GM21367 (cell line): Measurements from ENCODE around the gene FFAR4.

Experiments used
- ATAC-seq: cut with Tn5 transposase; IDR thresholded peaks from one replicate; pipeline ENCODE4 v1.9.1; 2021; ENCODE audit not compliant: unreplicated experiment

Gene FFAR4

DNA sequence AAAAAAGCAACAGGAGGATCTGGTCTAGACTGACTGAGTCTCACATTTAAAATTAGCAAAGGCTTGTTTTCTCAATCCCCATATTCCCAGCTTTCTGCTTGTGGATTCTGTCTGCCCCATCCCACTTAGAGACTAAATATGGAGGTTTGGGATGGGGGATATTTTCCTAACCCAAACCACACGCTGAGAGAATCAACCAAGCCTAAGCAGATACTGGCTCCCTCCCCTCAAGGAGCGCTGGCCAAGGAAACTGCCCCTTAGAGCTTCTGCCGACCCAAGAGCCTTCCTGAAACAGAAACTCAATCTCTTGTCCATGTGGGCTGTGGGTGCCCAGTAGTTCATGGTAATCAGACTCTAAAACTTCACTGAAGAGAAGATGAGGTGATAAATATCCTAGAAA, 3.9 kb downstream of the FFAR4 start:
- no peak for ATAC-seq

DNA sequence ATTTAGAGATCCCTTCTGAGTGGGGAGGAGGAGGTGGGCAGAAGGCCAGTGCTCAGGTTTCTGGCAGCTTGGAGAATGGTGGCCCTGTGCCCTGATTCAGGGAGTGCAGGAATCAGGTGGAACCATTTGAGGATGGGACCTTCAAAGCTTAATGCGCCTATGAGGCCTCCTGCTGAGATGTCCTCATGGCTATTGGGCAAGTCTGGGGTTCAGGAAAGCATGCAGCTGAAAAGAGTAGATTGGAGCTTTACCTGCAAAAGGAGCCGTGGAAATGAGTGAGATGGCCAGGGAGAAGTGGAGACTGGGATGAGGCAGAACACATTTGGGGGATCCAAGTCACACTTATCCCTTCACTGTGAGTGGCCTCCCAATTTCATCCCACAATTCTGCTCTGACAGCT, 6.1 kb downstream of the FFAR4 start:
- ATAC-seq, result no peak

DNA sequence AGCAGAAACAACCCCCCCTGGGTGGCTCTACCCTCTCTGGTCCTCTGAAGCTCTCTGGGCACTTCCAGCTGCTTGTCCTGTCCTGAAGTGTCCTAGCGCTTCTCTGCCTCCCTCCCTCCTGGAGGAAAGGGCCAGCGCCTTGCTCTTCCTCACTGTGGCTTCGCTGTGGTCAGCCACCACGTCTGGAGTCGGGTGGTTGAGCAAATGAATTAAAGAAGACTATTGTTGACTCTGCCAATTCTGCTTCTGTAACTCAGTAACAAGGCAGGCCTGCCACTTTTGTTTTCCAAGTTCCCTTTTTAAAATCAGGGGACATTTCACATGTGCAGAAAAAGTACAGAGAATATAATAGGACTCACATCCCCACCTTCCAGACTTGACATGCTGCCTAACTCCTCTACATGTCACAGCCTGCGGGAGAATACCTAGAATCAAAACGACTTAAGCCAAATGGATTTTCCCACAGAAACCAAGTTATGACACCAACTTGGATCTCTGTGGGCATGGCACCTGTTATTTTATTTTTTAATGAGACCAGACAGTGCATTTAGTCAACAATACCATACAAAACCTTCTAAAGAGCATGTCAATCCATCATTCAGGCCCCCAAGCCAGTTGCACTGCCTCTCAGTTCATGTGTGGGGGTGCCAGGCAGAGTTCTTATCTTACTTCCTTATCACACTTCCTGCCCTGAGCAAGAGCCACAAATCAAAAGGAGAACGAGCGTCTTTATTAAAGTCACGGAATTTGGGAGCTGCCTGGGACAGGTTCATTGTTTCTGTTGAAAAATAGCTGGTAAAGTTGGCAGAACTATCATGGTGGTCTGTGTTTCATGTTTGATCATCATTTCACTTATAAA, 6.8 kb downstream of the FFAR4 start:
- no peak for ATAC-seq

DNA sequence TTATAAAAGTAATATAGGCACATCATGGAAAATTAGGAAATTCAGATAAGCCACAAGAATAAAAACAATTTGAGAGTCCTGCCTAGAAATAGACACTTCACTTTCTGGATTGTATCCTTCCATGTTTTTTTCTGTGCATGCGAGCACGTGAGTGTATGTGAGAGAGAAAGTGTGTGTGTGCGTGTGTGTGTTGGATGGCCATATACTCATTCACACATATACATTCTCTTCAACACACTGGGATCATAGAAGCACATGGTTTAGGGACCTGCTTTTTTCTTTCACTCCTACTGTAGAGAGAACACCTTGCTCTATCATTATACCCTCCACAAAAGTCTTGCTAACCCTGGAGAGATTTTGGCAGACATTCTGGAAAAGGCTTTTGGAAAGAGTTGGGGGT, 7.5 kb downstream of the FFAR4 start:
- no peak for ATAC-seq

DNA sequence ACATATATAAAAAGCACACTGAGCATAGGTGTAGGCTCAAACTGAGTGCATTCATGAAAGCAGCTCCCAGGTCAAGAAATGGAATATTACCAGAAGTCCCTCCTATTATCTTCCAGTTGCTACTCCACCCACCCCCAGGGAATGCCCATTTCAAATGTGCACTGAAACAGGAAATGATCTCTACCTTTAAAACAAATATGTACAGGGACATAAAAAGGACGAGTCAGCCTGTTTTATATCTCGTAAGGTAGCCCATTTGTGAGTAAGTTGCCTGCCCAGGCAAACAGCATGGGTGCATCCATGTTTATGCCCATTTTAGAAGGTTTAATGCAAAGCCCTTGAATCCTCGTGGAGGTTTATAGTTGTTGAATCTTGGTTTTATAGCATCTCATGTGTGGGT, 10.4 kb downstream of the FFAR4 start:
- ATAC-seq, result no peak

DNA sequence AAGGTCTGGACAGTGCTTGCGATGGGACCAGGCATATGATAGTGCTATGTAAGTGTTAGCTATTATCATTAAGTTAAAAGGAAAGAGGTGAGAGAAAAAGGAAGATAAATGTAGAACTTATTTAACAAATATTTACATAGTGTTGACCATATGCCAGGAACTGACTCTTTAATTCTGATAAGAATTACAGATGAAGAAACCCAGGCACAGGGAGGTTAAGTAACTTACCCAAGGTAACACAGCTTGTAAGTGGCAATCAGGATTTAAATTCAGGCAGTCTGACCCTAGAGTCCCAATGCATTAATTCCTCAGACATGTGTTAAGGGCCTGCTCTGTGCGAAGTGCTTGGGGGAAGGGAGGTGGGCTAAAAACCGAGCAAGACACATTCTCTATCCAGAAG, 11.1 kb downstream of the FFAR4 start:
- no peak for ATAC-seq

DNA sequence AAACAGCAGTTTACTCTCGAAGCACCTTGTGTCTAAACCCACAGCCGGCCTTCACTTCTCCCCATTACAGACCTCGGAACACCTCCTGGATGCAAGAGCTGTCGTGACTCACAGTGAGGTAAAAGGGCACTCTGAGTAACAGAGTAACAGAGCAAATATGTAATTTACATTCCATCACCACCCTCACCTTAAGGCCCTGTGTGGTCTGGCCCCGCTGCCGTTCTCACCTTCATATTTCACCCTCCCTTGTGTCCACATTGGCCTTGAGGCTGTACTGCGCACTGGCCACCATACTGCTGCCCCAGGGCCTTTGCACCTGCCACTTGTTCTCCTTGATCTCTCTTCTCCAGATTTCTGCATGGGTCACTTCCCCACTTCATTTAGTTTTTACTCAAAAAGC, 12.6 kb downstream of the FFAR4 start:
- no peak for ATAC-seq

DNA sequence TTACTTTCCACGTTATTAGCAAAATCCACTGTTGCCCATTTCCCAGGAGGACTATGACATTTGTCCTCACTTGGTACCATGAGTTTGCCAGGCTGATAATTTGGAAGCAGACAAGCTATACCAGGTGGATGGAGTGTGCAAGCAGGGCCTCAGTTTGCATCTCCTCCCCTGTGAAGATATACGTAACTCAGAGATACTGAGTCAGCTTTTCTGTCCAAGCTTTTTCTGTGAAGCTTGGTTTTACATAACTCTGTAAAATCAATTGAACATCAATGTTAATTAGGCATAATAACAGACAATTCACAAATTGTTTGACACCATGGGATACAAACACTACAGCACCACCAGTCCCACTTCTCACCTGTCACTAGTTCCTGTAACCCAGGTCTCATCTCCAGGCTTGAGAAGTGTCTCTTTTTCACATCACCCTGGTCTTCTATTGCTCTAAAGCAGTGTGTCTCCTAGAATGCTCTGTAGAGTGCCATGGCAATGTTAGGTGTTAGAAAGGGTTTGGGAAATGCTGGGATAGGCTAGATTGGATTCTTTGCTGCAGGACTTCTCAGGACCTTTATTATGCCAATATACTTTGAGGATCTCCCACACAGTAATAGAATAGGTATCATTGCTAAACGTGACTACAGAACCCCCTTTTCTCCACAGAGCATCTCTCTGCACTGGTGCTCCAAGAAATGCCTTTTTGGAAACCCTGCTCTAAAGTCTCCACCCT, 13.7 kb downstream of the FFAR4 start:
- ATAC-seq, result no peak

DNA sequence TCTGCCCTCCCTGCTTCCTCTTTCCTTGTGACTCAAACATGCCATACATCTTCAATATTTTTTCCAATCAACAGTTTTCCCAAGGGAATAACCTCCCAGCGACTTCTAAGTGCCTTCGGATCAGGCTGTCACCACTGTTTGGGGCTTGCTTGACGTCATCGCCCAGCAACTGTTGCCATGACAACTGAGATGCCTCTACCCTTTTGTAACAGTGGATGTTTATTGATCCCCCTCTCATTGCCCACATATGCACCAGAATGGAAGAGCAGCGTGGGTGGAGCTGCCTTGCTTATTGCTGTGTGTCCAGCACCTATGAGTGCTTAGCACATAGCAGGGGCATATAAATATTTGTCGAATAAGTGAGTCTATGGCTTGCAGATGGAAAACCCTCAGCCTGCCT, 14.4 kb downstream of the FFAR4 start:
- ATAC-seq, result no peak

DNA sequence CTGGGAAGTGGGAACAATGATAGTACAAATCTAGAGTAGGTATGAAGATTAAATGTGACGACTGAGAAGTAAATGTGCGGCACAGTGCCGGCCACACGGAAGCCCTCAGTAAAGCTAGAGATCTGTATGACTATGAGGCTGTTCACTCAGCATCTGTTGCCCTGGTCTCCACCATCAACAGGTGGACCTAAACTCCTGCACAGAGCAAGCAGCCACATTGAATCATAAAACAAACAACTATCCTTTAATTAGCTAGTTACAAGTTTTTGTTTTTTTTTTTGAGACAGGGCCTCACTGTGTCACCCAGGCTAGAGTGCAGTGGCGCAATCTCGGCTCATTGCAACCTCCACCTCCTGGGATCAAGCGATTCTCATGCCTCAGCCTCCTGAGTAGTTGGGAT, 18.0 kb downstream of the FFAR4 start:
- no peak for ATAC-seq

DNA sequence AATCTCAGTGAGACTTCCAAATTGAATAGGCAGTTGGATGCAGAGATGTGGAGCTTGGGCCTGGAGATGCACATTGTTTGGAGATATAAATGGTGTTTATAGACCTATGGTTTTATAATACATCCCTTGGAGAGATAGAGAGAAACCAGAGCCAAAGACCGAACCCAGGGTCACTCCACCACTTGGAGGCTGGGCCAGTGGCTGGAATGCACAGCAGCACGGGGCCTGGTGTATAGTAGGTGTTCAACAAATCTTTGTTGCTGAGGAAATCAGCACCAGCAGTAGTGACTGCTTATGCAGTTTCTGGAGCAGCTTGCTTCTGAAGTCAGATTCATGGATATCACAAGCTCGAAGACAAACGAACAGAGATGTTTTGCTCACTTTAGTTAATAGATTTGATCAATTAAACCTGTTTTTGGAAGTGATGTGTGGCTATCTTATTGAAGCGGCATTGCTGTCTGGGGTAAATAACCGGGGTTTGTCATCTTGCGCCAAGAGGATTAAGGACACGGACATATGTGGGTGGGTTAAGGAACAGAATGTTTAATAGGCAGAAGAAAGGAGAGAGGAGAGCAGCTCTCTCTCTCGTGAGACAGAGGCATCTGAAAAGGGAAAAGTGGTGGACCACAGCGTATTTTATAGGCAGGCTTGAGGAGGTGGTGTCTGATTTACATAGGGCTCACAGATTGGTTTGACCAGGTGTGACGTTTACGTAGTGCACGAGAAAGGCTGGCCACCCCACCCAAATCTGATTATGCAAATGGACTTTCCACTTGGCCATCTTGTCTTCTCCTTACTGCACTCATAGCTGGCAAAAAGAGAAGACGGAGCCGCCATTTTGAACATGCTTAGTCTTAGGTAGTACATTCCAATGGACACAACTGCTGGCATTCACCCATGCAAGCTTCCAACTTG, 23.4 kb downstream of the FFAR4 start:
- no peak for ATAC-seq

DNA sequence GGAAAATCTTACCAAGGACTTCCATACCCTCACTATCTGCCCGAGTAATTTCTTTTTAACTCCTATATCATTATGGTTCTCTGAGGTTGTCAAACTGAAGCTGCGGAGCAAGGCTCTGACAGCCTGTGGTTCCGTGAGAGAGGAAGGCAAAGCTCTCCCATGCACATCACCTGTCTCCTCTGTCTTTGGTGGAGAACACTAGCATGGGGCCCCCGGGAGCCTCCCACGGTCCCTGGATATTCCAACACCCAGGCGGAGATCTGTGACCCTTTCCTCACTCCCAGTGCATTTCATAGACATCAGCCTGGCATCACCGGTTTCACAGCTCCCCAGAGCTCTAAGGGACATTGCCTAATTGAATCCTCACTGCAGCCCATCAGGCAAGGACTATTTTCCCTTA, 24.2 kb downstream of the FFAR4 start:
- no peak for ATAC-seq

DNA sequence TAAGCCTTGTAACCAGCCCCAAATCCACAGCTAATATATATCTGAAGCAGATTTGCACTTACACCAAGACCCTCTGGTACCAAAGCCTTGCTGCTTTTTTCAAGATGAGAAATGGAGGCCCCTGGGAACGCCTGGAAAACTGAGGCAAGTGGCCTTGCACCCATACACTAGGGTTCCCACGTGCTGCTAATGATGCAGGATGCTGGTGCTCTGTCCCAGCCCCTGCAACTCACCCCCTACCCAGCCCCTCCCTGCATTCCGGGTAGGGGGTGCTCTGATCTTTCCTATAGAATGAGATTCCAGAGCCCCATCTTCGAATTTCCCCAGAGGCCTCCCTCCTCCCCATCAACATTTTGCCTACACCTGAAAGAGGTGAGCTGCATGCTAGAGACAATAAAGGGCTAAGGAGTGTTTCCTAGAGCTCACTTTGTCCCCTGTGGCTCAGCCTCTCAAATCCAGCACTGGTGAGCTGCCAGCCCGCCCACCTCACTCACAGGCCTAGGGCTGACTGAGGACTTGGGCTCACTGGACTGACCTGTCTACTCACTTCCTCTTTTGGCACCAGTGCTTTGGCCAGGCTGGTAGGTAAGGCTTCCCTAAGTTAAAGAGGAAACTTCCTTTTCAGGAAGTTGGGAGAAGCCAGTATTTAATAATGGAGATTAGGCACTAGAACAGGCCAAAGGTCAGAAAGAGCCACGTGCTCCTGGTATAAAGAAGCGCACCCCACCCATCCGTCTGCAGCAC, 24.8 kb downstream of the FFAR4 start:
- no peak for ATAC-seq

DNA sequence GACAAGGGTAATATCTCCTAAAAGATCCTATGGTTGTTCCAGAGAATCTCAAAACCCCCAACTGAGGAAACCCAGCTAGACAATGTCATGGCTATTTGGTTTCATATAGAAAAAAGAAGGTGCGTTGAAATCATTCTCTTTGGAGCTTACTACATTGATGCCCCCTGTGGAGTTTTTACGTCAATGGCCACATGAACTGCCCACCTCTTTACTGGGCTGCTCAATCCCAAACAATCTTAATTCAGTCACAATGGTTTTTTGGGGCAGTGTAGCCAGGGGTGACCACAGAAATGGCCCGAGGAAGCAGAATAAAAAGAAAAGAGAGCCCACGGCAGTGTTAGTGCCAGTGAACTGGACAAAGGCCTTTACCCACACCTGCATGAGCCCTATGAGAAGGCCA, 26.8 kb downstream of the FFAR4 start:
- ATAC-seq, result no peak

DNA sequence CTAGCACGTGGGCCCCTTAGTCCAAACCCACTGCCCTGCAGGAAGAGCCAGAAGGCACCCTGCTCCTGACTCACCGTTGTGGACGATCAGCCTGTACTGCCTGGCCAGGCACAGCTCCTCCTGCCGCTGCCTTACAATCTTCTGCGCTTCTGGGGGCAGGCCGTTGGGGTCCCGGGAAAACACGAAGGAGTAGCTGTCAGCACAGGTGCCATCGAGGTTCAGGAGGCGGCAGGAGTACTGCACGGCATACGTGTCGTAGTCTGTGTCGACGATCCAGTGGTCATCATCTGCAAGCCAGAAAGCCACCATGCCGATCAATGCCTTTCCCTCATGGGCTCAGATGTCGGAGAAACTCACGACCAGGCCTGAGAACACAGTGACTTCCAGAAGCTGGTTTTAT, 27.3 kb downstream of the FFAR4 start:
- ATAC-seq, result no peak

DNA sequence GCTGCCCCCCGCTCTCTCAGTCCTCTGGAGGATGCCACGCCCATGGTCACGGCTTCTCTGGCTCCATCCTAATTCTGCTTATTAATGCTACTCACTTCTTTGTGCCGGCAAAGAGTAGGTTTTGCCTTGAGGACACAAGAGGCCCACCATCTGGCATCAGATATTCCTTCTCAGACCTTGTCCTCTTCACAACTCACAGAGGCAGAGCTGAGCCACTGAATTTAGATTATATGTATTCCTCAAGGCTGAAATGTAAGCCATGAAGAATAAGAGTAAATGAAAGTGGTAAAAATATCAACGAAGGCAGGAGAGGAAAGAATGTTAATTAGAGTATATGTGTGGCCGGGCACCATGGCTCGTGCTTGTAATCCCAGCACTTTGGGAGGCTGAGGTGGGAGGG, 28.1 kb downstream of the FFAR4 start:
- no peak for ATAC-seq

DNA sequence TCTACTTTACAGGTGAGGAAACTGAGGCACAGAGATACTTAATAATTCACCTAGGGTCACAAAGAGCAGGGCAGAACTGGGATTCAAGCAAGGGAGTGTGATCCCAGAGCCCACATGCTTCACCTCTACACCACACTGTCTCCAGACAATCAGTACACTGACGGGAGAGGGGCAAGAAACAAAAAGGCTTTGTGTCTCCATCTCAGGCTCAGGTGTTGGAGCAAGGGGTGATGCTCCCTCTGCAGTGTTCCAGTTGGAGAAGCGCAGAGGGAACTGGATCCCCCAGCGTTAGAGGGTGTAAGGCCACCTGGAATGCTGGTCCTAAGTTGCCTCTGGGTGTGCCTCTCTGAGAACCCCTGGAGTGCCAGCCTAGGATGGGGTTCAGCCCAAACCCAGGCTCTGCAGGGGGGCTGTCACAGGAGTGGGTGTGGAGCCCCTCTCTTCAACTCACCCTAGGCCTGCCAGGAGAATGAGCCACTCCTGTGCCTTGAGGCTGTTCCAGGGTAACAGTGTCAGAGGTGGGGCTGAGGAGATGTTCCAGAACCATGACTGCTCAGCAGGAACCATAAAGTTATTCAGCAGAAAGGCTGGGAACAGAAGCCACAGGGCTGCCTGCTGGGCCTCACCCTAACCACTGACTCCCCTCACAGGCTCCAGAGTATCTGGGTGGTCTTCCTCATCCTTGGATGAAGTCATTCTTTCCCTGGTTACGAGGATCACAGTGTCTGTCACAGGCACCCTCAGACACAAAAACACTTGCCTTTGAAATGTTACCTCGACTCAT, 29.1 kb downstream of the FFAR4 start:
- ATAC-seq, result no peak

DNA sequence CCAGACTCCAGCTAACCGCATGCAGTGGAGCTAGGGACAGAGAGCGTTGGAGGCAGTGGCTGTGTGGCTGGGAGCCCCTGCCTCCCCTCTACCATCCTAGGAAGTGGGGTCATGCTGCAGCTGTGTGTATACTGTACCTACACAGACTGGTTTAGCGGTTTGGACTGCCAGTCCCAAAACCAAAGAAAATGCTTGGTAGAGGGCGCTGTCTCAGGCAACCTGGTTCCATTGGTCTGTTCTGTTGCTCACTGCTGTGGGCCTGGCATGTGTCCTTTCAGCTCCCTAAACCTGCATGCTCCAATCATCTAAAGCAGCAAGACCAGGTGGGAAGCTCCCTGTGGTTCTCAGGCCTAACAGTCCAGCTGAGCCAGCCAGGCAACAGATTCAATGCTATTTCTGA, 30.1 kb downstream of the FFAR4 start:
- no peak for ATAC-seq

DNA sequence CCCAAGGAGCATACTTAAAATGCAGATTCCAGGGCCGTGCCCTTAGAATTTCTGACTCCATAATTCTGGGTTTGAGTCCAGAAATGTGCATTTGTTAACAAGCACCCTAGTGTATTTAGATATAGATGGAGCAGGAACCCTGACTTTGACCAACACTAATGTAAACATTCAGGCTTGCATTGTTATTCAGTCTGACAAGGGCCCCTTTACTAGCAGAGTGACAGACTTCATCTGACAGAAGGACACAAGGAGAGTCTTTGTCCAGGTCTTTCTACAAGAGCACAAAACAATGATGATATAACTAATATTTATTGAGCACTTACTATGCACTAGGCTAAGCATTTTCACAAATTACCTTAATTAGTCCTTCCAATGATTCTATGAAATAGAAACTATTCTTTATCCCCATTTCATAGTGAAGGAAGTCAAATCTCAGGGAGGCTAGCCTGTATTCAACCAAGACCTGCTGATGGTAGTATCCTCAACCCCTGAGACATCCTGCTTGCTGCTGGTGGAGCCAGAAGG, 30.7 kb downstream of the FFAR4 start:
- no peak for ATAC-seq

DNA sequence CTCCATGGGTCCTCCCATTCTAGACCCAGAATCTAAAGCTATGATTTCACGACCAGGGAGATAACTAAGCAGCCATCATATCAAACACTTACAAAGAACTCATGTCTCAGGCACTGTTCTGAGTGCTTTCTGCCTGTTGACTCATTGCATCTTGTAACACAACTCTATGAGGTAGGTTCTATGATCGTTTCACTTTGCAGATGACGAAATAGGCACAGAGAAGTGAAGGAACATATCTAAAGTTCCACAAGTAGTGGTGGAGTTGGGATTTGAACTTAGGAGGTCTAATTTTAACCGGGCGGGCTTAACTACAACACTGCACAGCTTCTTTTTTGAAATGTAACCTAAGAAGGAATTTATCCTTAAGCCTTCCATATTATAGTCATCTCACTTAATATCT, 31.7 kb downstream of the FFAR4 start:
- ATAC-seq, result no peak
